Karpas-422 (cell line): ENCODE measurements around the gene SLC7A11. TPM values are rescaled to one million over a fixed set of nuclear protein-coding genes. Genes with fewer than 3 reads are reported as not detected.
A peak's percentile ranks its signal among the peaks of the same experiment; 100 is the strongest.
"Not testable (repeated sequence)": the region's sequence is repeated elsewhere in the genome, so short reads cannot be mapped to it uniquely, and the experiment has no call there.

Experiments used
- DNase-seq: peaks from one replicate; pipeline ENCODE4 v3.0.0-alpha.2; 2015
- H2AFZ ChIP-seq: fragments of 200-600 bp; sonication (generic); 2 replicates; pipeline ENCODE4 v1.6.1; 2014; ENCODE audit warnings: antibody characterized with exemption, low read length, mixed read lengths
- H3K27ac ChIP-seq: fragments of 200-600 bp; sonication (generic); 2 replicates; pipeline ENCODE4 v1.5.1; 2014; ENCODE audit warnings: mild to moderate bottlenecking, low read length, moderate library complexity
- H3K27me3 ChIP-seq: fragments of 200-600 bp; sonication (generic); 2 replicates; pipeline ENCODE4 v1.6.1; 2014; ENCODE audit warnings: low read length, mixed read lengths
- H3K36me3 ChIP-seq: fragments of 200-600 bp; sonication (generic); 2 replicates; pipeline ENCODE4 v1.6.1; 2014; ENCODE audit warnings: low read length, mixed read lengths; ENCODE audit not compliant: insufficient read depth
- H3K4me1 ChIP-seq: fragments of 200-600 bp; sonication (generic); 2 replicates; pipeline ENCODE4 v1.6.1; 2014; ENCODE audit warnings: mild to moderate bottlenecking, low read length, mixed read lengths
- H3K4me2 ChIP-seq: fragments of 200-600 bp; sonication (generic); 2 replicates; pipeline ENCODE4 v1.6.1; 2014; ENCODE audit warnings: low read length, low read depth, mild to moderate bottlenecking; ENCODE audit not compliant: poor library complexity, severe bottlenecking
- H3K4me3 ChIP-seq: fragments of 200-600 bp; sonication (generic); 2 replicates; pipeline ENCODE4 v1.5.1; 2014; ENCODE audit warnings: mild to moderate bottlenecking, antibody characterized with exemption, low read length, mixed read lengths
- H3K79me2 ChIP-seq: fragments of 200-600 bp; sonication (generic); 2 replicates; pipeline ENCODE4 v1.6.1; 2014; ENCODE audit warnings: mild to moderate bottlenecking, low read length, mixed read lengths
- H3K9ac ChIP-seq: fragments of 200-600 bp; sonication (generic); 2 replicates; pipeline ENCODE4 v1.6.0; 2014; ENCODE audit warnings: low read length
- H3K9me2 ChIP-seq: fragments of 200-600 bp; sonication (generic), shearing (Covaris generic); replicated peaks from 2 replicates; pipeline ENCODE4 v1.6.0; 2014; ENCODE audit warnings: mild to moderate bottlenecking, low read length, moderate library complexity; ENCODE audit not compliant: insufficient read depth
- H3K9me3 ChIP-seq: fragments of 300-700, 200-600 bp; sonication (generic); 2 replicates; pipeline ENCODE4 v1.6.1; 2014; ENCODE audit warnings: low read length, mixed read lengths
- H4K20me1 ChIP-seq: fragments of 200-600 bp; sonication (generic); 2 replicates; pipeline ENCODE4 v1.6.1; 2014; ENCODE audit warnings: mild to moderate bottlenecking, antibody characterized with exemption, low read length, low read depth; ENCODE audit not compliant: insufficient read depth
- total RNA-seq: library from RNA; depleted of rRNA; stranded (reverse); fragments of >200 nt; shearing (Covaris generic); gene quantifications from 2 replicates; pipeline ENCODE4 v1.2.3, GENCODE V29; 2014; ENCODE audit warnings: low replicate concordance

The SLC7A11 gene
- total RNA-seq, 1 experiment from 2014 or later, result 24.0 TPM

GRCh38 chr4:138241281-138242075 lies 671 bp downstream of the SLC7A11 start:
- Histone ChIP-seq H3K9me3 (no peaks in the 10 kb centered on the region), H3K79me2 (peaks cover 49% of the 10 kb centered on the region), H2AFZ (no peak overlapping the region), H3K4me1 (peaks cover 47% of the 10 kb centered on the region), H3K27me3 (no peaks in the 10 kb centered on the region), H3K4me3 (peak overlapping the region; percentile 76), H3K9ac (peak overlapping the region; percentile 80), H4K20me1 (no peaks in the 10 kb centered on the region), H3K9me2 (no peaks in the 10 kb centered on the region), H3K36me3 (peaks cover 1% of the 10 kb centered on the region; the same call in 1 of the 2 replicates), H3K4me2 (peak overlapping the region; percentile 79), H3K27ac (peak overlapping the region; percentile 93)
- DNase-seq, result no peak

- H3K9me3 ChIP-seq, result no peaks in the 10 kb centered on the region
- H3K9ac ChIP-seq, result peak overlapping the region; percentile 19
- H3K36me3 ChIP-seq, result peaks cover 19% of the 10 kb centered on the region
- H3K27ac ChIP-seq, result peak overlapping the region; percentile 59
- no peaks in the 10 kb centered on the region for H3K27me3 ChIP-seq
- DNase-seq, result no peak
- H3K79me2 ChIP-seq, result peaks cover 62% of the 10 kb centered on the region
- peak overlapping the region; percentile 76 for H3K4me3 ChIP-seq
- no peak overlapping the region for H2AFZ ChIP-seq
- H3K9me2 ChIP-seq, result no peaks in the 10 kb centered on the region
- H3K4me1 ChIP-seq, result peaks cover 51% of the 10 kb centered on the region
- H4K20me1 ChIP-seq, result no peaks in the 10 kb centered on the region
- H3K4me2 ChIP-seq, result peak overlapping the region; percentile 79
These were observed 2.7 kb downstream of the SLC7A11 start for GRCh38 chr4:138239491-138239890.

- no peak overlapping the region for H2AFZ ChIP-seq
- no peak for DNase-seq
- peak overlapping the region; percentile 79 for H3K4me2 ChIP-seq
- peaks cover 62% of the 10 kb centered on the region for H3K79me2 ChIP-seq
- H3K36me3 ChIP-seq, result peaks cover 26% of the 10 kb centered on the region
- peak overlapping the region; percentile 19 for H3K9ac ChIP-seq
- H3K27me3 ChIP-seq, result no peaks in the 10 kb centered on the region
- no peaks in the 10 kb centered on the region for H3K9me3 ChIP-seq
- no peaks in the 10 kb centered on the region for H4K20me1 ChIP-seq
- no peaks in the 10 kb centered on the region for H3K9me2 ChIP-seq
- H3K27ac ChIP-seq, result peak overlapping the region; percentile 59
- peaks cover 51% of the 10 kb centered on the region for H3K4me1 ChIP-seq
- H3K4me3 ChIP-seq, result peak overlapping the region; percentile 76
These were observed 3.4 kb downstream of the SLC7A11 start for GRCh38 chr4:138238521-138239292.

- Histone ChIP-seq H3K36me3 (peaks cover 31% of the 10 kb centered on the region), H3K79me2 (peaks cover 66% of the 10 kb centered on the region), H3K4me1 (peaks cover 41% of the 10 kb centered on the region)
- not testable (repeated sequence) for H3K9ac ChIP-seq, H3K27ac ChIP-seq, H3K4me2 ChIP-seq, H4K20me1 ChIP-seq, H3K9me3 ChIP-seq, H3K27me3 ChIP-seq, H3K9me2 ChIP-seq, DNase-seq, H3K4me3 ChIP-seq, H2AFZ ChIP-seq
These were observed 5.0 kb downstream of the SLC7A11 start for GRCh38 chr4:138237132-138237531.

GRCh38 chr4:138236037-138236436 lies 6.1 kb downstream of the SLC7A11 start:
- H3K79me2 ChIP-seq, result peaks cover 59% of the 10 kb centered on the region

GRCh38 chr4:138235419-138235952 lies 6.7 kb downstream of the SLC7A11 start:
- no peak overlapping the region for H2AFZ ChIP-seq
- no peak overlapping the region for H3K9ac ChIP-seq

More at GRCh38 chr4:138236037-138236436, 6.1 kb downstream of the SLC7A11 start:
- no peaks in the 10 kb centered on the region for H4K20me1 ChIP-seq
- no peak overlapping the region for H3K9ac ChIP-seq
- H3K9me2 ChIP-seq, result no peaks in the 10 kb centered on the region
- no peak overlapping the region for H2AFZ ChIP-seq
- no peaks in the 10 kb centered on the region for H3K27me3 ChIP-seq
- no peak for DNase-seq
- no peaks in the 10 kb centered on the region for H3K9me3 ChIP-seq
- H3K4me2 ChIP-seq, result no peak overlapping the region
- no peak overlapping the region for H3K4me3 ChIP-seq
- no peak overlapping the region for H3K27ac ChIP-seq
- H3K4me1 ChIP-seq, result peaks cover 34% of the 10 kb centered on the region
- peaks cover 41% of the 10 kb centered on the region for H3K36me3 ChIP-seq

GRCh38 chr4:138234248-138234647 lies 7.9 kb downstream of the SLC7A11 start:
- DNase-seq, result no peak
- H3K4me2 ChIP-seq, result no peak overlapping the region
- H3K27ac ChIP-seq, result no peak overlapping the region
- no peaks in the 10 kb centered on the region for H4K20me1 ChIP-seq
- H3K9ac ChIP-seq, result no peak overlapping the region
- no peak overlapping the region for H3K4me3 ChIP-seq
- no peaks in the 10 kb centered on the region for H3K9me2 ChIP-seq
- H3K4me1 ChIP-seq, result peaks cover 26% of the 10 kb centered on the region
- peaks cover 55% of the 10 kb centered on the region for H3K36me3 ChIP-seq
- peaks cover 46% of the 10 kb centered on the region for H3K79me2 ChIP-seq
- no peaks in the 10 kb centered on the region for H3K9me3 ChIP-seq
- H2AFZ ChIP-seq, result no peak overlapping the region
- no peaks in the 10 kb centered on the region for H3K27me3 ChIP-seq

More at GRCh38 chr4:138235419-138235952, 6.7 kb downstream of the SLC7A11 start:
- no peaks in the 10 kb centered on the region for H3K27me3 ChIP-seq
- H3K4me2 ChIP-seq, result peak overlapping the region; percentile 2
- H3K27ac ChIP-seq, result no peak overlapping the region
- no peak overlapping the region for H3K4me3 ChIP-seq
- DNase-seq, result no peak
- no peaks in the 10 kb centered on the region for H3K9me3 ChIP-seq
- H3K9me2 ChIP-seq, result no peaks in the 10 kb centered on the region
- H4K20me1 ChIP-seq, result no peaks in the 10 kb centered on the region
- peaks cover 47% of the 10 kb centered on the region for H3K36me3 ChIP-seq
- H3K79me2 ChIP-seq, result peaks cover 53% of the 10 kb centered on the region
- peaks cover 28% of the 10 kb centered on the region for H3K4me1 ChIP-seq
